CD4-positive, alpha-beta T cell (primary cell): ENCODE measurements around the gene KIAA0232. TPM values are rescaled to one million over a fixed set of nuclear protein-coding genes. Genes with fewer than 3 reads are reported as not detected.

Source experiments
- ATAC-seq: fragments of 200-7000 bp; cut with Tn5 transposase; one replicate; pipeline ENCODE4 v1.10.0; 2022; ENCODE audit warnings: mild to moderate bottlenecking; ENCODE audit not compliant: poor library complexity
- CTCF ChIA-PET: fragments of 350-600 bp; sonication (Branson Sonifier 250); formaldehyde crosslinking; loops from one replicate; lab custom pipeline; 2021; ENCODE audit warnings: antibody characterized with exemption, inconsistent platforms; lab: Charles Lee
- POLR2A ChIA-PET: fragments of 350-600 bp; sonication (Branson Sonifier 250); formaldehyde crosslinking; loops from one replicate; lab custom pipeline; 2021; ENCODE audit warnings: antibody characterized with exemption, inconsistent platforms; lab: Charles Lee
- DNase-seq, 14 experiments: peaks; one replicate each; pipeline ENCODE4 v3.0.0-alpha.2; 2013 to 2020; ENCODE audit warnings: mixed read lengths in 2 of 14
- H3K27ac ChIP-seq, 2 donors: one replicate each; pipeline versions ENCODE4 v1.5.1 to v1.7.0; 2013; ENCODE audit warnings: low read length in 2 of 2, low read depth in 1 of 2, mild to moderate bottlenecking in 1 of 2
- H3K27me3 ChIP-seq, 2 experiments: 1 replicate in 1 of 2; 2 replicates in 1 of 2; pipeline versions ENCODE4 v1.6.1 to v1.7.0; 2013; ENCODE audit warnings: low read length in 2 of 2, control low read depth in 1 of 2, mild to moderate bottlenecking in 1 of 2, moderate library complexity in 1 of 2; ENCODE audit not compliant: insufficient read depth in 2 of 2, control insufficient read depth in 1 of 2
- H3K36me3 ChIP-seq: one replicate; pipeline ENCODE4 v1.6.1; 2013; ENCODE audit warnings: low read length, control low read depth; ENCODE audit not compliant: insufficient read depth
- H3K4me1 ChIP-seq: one replicate; pipeline ENCODE4 v1.6.1; 2013; ENCODE audit warnings: low read length, control low read depth; ENCODE audit not compliant: insufficient read depth
- H3K4me3 ChIP-seq: one replicate; pipeline ENCODE4 v1.5.1; 2013; ENCODE audit warnings: mild to moderate bottlenecking, low read length, moderate library complexity
- H3K9me3 ChIP-seq, 2 experiments: 1 replicate in 1 of 2; 2 replicates in 1 of 2; pipeline versions ENCODE4 v1.6.1 to v1.7.0; 2013; ENCODE audit warnings: low read length in 2 of 2, mild to moderate bottlenecking in 2 of 2, control low read depth in 1 of 2, moderate library complexity in 1 of 2; ENCODE audit not compliant: control insufficient read depth in 1 of 2, insufficient read depth in 1 of 2
- H3K27ac Mint-ChIP-seq: one replicate; pipeline ENCODE4 v1.8.0; 2020; ENCODE audit warnings: mixed read lengths
- H3K27me3 Mint-ChIP-seq: one replicate; pipeline ENCODE4 v1.8.0; 2021; ENCODE audit warnings: mixed read lengths
- H3K36me3 Mint-ChIP-seq: one replicate; pipeline ENCODE4 v1.8.0; 2021; ENCODE audit warnings: low read depth, mixed read lengths
- H3K4me1 Mint-ChIP-seq: one replicate; pipeline ENCODE4 v1.8.0; 2021; ENCODE audit warnings: low read depth, mixed read lengths
- H3K4me3 Mint-ChIP-seq: one replicate; pipeline ENCODE4 v1.8.0; 2020; ENCODE audit warnings: mild to moderate bottlenecking, mixed read lengths
- H3K9me3 Mint-ChIP-seq: one replicate; pipeline ENCODE4 v1.8.0; 2020; ENCODE audit warnings: mixed read lengths
- CTCF ChIP-seq: fragments of 200-600 bp; IDR thresholded peaks from one replicate; pipeline ENCODE4 v1.8.0; 2022; ENCODE audit warnings: antibody characterized with exemption, mild to moderate bottlenecking
- intact Hi-C, 2 experiments: fragments of 100-400 bp; cut with DNase I in 1 of 2; cut with micrococcal nuclease in 1 of 2; formaldehyde crosslinking; loops; one replicate each; pipeline versions ENCODE4 v1.15.1 to v1.9.0; 2023 to 2025; cut with DNase I, micrococcal nuclease
- total RNA-seq, 174 experiments: library from RNA in 2 of 174; stranded (reverse) in 2 of 174; gene quantifications; one replicate each; pipeline ENCODE4 v1.2.3 and lab custom pipeline; 2021 to 2026

KIAA0232 gene
- total RNA-seq, 2 experiments from 2014 or later = 15.3 to 17.8 TPM

- no peaks in the 10 kb centered on the region for H3K9me3 Mint-ChIP-seq
- H3K27me3 ChIP-seq = no peaks in the 10 kb centered on the region
- H3K4me3 Mint-ChIP-seq = no peak overlapping the region
- ATAC-seq (no peak), DNase-seq (peak in 1 of 14 experiments; percentile 19)
- intact Hi-C loops = no loop called here
- peaks cover 14% of the 10 kb centered on the region for H3K4me1 Mint-ChIP-seq
- H3K4me1 ChIP-seq = no peaks in the 10 kb centered on the region
- H3K27ac Mint-ChIP-seq = no peak overlapping the region
- no peaks in the 10 kb centered on the region for H3K27me3 Mint-ChIP-seq
- no peak for TF ChIP-seq CTCF
- H3K36me3 Mint-ChIP-seq = peaks cover 73% of the 10 kb centered on the region
- no peak overlapping the region for H3K4me3 ChIP-seq
- peaks cover 25% of the 10 kb centered on the region for H3K36me3 ChIP-seq
- CTCF ChIA-PET = no interaction called here
- POLR2A ChIA-PET = no interaction called here
- no peak overlapping the region for H3K27ac ChIP-seq
- H3K9me3 ChIP-seq = peaks cover 0 to 13% of the 10 kb centered on the region in 2 experiments
Measured at GRCh38 chr4:6824772-6825402, 42.4 kb downstream of the KIAA0232 start.

GRCh38 chr4:6825403-6825802, 42.9 kb downstream of the KIAA0232 start:
- Histone ChIP-seq H3K27me3 (no peaks in the 10 kb centered on the region), H3K27ac (no peak overlapping the region), H3K4me3 (no peak overlapping the region), H3K9me3 (peaks cover 0 to 10% of the 10 kb centered on the region in 2 experiments), H3K36me3 (peaks cover 28% of the 10 kb centered on the region), H3K4me1 (no peaks in the 10 kb centered on the region)
- DNase-seq (peak in 1 of 14 experiments; percentile 33), ATAC-seq (no peak)
- peaks cover 71% of the 10 kb centered on the region for H3K36me3 Mint-ChIP-seq
- TF ChIP-seq CTCF = no peak
- no peaks in the 10 kb centered on the region for H3K9me3 Mint-ChIP-seq
- H3K4me1 Mint-ChIP-seq = peaks cover 14% of the 10 kb centered on the region
- no peak overlapping the region for H3K4me3 Mint-ChIP-seq
- intact Hi-C loops = no loop called here
- H3K27me3 Mint-ChIP-seq = no peaks in the 10 kb centered on the region
- POLR2A ChIA-PET = interaction anchor here (0.7 kb wide), 1 partner anchor 75 kb away, joined by 3 read pairs; no protein-coding TSS in a partner anchor
- CTCF ChIA-PET = interaction anchor here (1.0 kb wide), 1 partner anchor 48 kb away, joined by 3 read pairs; no protein-coding TSS in a partner anchor
- H3K27ac Mint-ChIP-seq = no peak overlapping the region

GRCh38 chr4:6826781-6827508, 44.4 kb downstream of the KIAA0232 start:
- intact Hi-C loops = no loop called here
- Histone ChIP-seq H3K27ac (no peak overlapping the region), H3K4me1 (no peaks in the 10 kb centered on the region), H3K4me3 (no peak overlapping the region), H3K36me3 (peaks cover 40% of the 10 kb centered on the region), H3K27me3 (no peaks in the 10 kb centered on the region), H3K9me3 (no peaks in the 10 kb centered on the region)
- Mint-ChIP-seq H3K9me3 (no peaks in the 10 kb centered on the region), H3K4me1 (peaks cover 20% of the 10 kb centered on the region), H3K27me3 (no peaks in the 10 kb centered on the region), H3K36me3 (peaks cover 76% of the 10 kb centered on the region), H3K27ac (no peak overlapping the region), H3K4me3 (no peak overlapping the region)
- ATAC-seq = no peak
- TF ChIP-seq CTCF = no peak
- DNase-seq = no peak
- CTCF ChIA-PET = no interaction called here
- POLR2A ChIA-PET = interaction anchor here (1.0 kb wide), 1 partner anchor 18 kb away, joined by 3 read pairs; no protein-coding TSS in a partner anchor
